Peyer's patch (tissue), 4 donors: ENCODE measurements around the gene KLHL33.

ENCODE experiments used
- CTCF ChIP-seq, 6 experiments: fragments of 450-650 bp in 4 of 6; fragments of 200-600 bp in 2 of 6; sonication (generic) in 1 of 6; IDR thresholded peaks; one replicate each; pipeline ENCODE4 v1.5.1; 2017 to 2019; ENCODE audit warnings: antibody characterized with exemption in 6 of 6, mild to moderate bottlenecking in 3 of 6, moderate library complexity in 1 of 6
- POLR2A ChIP-seq, 2 donors: fragments of 450-650 bp; IDR thresholded peaks; one replicate each; pipeline ENCODE4 v1.5.1; 2017; ENCODE audit warnings: antibody characterized with exemption in 2 of 2, mild to moderate bottlenecking in 2 of 2, moderate library complexity in 2 of 2

- TF ChIP-seq CTCF (IDR thresholded peaks at IDR 0.05) (no peak), POLR2A (IDR thresholded peaks at IDR 0.05) (no peak)
Observed at GRCh38 chr14:20455355-20456300, 19.7 kb upstream of the KLHL33 start.
